SK-N-SH (cell line): ENCODE measurements around the gene PRR22. TPM values are rescaled to one million over a fixed set of nuclear protein-coding genes. Genes with fewer than 3 reads are reported as not detected.

Experiments
- CTCF ChIA-PET: fragments of 300-600, 350-600 bp; formaldehyde crosslinking; extraction: SDS; loops from one replicate; lab custom pipeline; 2021; lab: Yijun Ruan, JAX
- POLR2A ChIA-PET: fragments of 350-600 bp; sonication (Branson Sonifier 250); formaldehyde crosslinking; extraction: SDS; loops from one replicate; lab custom pipeline; 2020; ENCODE audit warnings: antibody characterized with exemption, inconsistent platforms; lab: Yijun Ruan, JAX
- DNase-seq: peaks from one replicate; pipeline ENCODE4 v3.0.0; 2012
- H2AFZ ChIP-seq: fragments of 200-600 bp; sonication (generic); 2 replicates; pipeline ENCODE4 v1.8.1; 2016; ENCODE audit warnings: antibody characterized with exemption, mild to moderate bottlenecking, low read depth
- H3F3A ChIP-seq: fragments of 200-600 bp; sonication (generic); replicated peaks from 2 replicates; pipeline ENCODE3; 2016; ENCODE audit warnings: antibody characterized with exemption, mild to moderate bottlenecking; ENCODE audit not compliant: insufficient read depth
- H3K27ac ChIP-seq, 2 experiments: fragments of 200-500 bp in 1 of 2; fragments of 200-600 bp in 1 of 2; sonication (Bioruptor generic) in 1 of 2; sonication (generic), shearing (Covaris generic) in 1 of 2; 2 replicates each; pipeline versions ENCODE4 v1.5.1 to v1.6.1; 2014 to 2016; ENCODE audit warnings: low read depth in 2 of 2, inconsistent platforms in 1 of 2, low read length in 1 of 2, mild to moderate bottlenecking in 1 of 2, mixed read lengths in 1 of 2
- H3K27me3 ChIP-seq: fragments of 200-600 bp; sonication (generic), shearing (Covaris generic); 2 replicates; pipeline ENCODE4 v1.6.1; 2016; ENCODE audit warnings: mixed run types; ENCODE audit not compliant: insufficient read depth
- H3K36me3 ChIP-seq, 2 experiments: fragments of 200-500 bp in 1 of 2; fragments of 200-600 bp in 1 of 2; sonication (Bioruptor generic) in 1 of 2; sonication (generic) in 1 of 2; replicated peaks in 1 of 2; 2 replicates each; pipeline versions ENCODE3 to v1.5.1; 2014 to 2016; ENCODE audit warnings: low read length in 1 of 2, mild to moderate bottlenecking in 1 of 2; ENCODE audit not compliant: insufficient read depth in 2 of 2, control insufficient read depth in 1 of 2
- H3K4me1 ChIP-seq, 2 experiments: fragments of 200-500 bp in 1 of 2; fragments of 200-600 bp in 1 of 2; sonication (Bioruptor generic) in 1 of 2; sonication (generic), shearing (Covaris generic) in 1 of 2; 2 replicates each; pipeline versions ENCODE4 v1.5.1 to v1.6.1; 2014 to 2016; ENCODE audit warnings: low read depth in 1 of 2, low read length in 1 of 2, mixed run types in 1 of 2; ENCODE audit not compliant: insufficient read depth in 2 of 2, control insufficient read depth in 1 of 2
- H3K4me2 ChIP-seq: fragments of 200-600 bp; sonication (generic), shearing (Covaris generic); 2 replicates; pipeline ENCODE4 v1.6.1; 2017; ENCODE audit warnings: mixed run types
- H3K4me3 ChIP-seq, 2 experiments: fragments of 200-500 bp in 1 of 2; fragments of 200-600 bp in 1 of 2; sonication (Bioruptor generic) in 1 of 2; sonication (generic), shearing (Covaris generic) in 1 of 2; 2 replicates each; pipeline versions ENCODE4 v1.5.1 to v1.8.1; 2014 to 2016; ENCODE audit warnings: low read depth in 2 of 2, inconsistent platforms in 1 of 2, low read length in 1 of 2, mild to moderate bottlenecking in 1 of 2, mixed read lengths in 1 of 2, moderate library complexity in 1 of 2
- H3K79me2 ChIP-seq: fragments of 200-600 bp; sonication (generic); 2 replicates; pipeline ENCODE4 v1.8.1; 2017; ENCODE audit warnings: mild to moderate bottlenecking; ENCODE audit not compliant: insufficient read depth
- H3K9ac ChIP-seq: fragments of 200-600 bp; sonication (generic); 2 replicates; pipeline ENCODE4 v1.6.1; 2017; ENCODE audit warnings: mixed run types
- H3K9me2 ChIP-seq: fragments of 200-600 bp; sonication (generic); 2 replicates; pipeline ENCODE4 v1.6.1; 2017; ENCODE audit warnings: mixed run types
- H3K9me3 ChIP-seq: fragments of 200-600 bp; sonication (generic); 2 replicates; pipeline ENCODE4 v1.6.1; 2017; ENCODE audit warnings: mixed run types, mild to moderate bottlenecking, moderate library complexity
- H4K20me1 ChIP-seq: fragments of 200-600 bp; sonication (generic); 2 replicates; pipeline ENCODE4 v1.6.1; 2017; ENCODE audit warnings: mild to moderate bottlenecking, mixed run types; ENCODE audit not compliant: insufficient read depth
- EP300 ChIP-seq, 2 experiments: IDR thresholded peaks; 2 replicates each; pipeline versions ENCODE4 v1.4.0 to v1.6.1; 2012; ENCODE audit warnings: borderline replicate concordance in 1 of 2, low read depth in 1 of 2, low read length in 1 of 2
- EZH2phosphoT487 ChIP-seq: fragments of 200-600 bp; sonication (generic); IDR thresholded peaks from 2 replicates; pipeline ENCODE4 v1.6.1; 2017; ENCODE audit warnings: low read depth, mixed run types, mild to moderate bottlenecking, antibody characterized with exemption, moderate library complexity, borderline replicate concordance
- FOSL2 ChIP-seq: IDR thresholded peaks from 2 replicates; pipeline ENCODE4 v1.4.0; 2012; ENCODE audit warnings: low read depth, mild to moderate bottlenecking, moderate library complexity, borderline replicate concordance
- FOXJ3 ChIP-seq: sonication (generic); formaldehyde crosslinking; IDR thresholded peaks from 2 replicates; pipeline ENCODE4 v1.5.1; 2020; ENCODE audit warnings: mild to moderate bottlenecking, missing genetic modification reagents
- FOXM1 ChIP-seq: IDR thresholded peaks from 2 replicates; pipeline ENCODE4 v1.4.0; 2012; ENCODE audit warnings: low read depth, mild to moderate bottlenecking
- GABPA ChIP-seq: IDR thresholded peaks from 2 replicates; pipeline ENCODE4 v1.4.0; 2012; ENCODE audit warnings: low read depth, mild to moderate bottlenecking
- GATA2 ChIP-seq: sonication (generic); formaldehyde crosslinking; IDR thresholded peaks from 2 replicates; pipeline ENCODE4 v1.5.0; 2020; ENCODE audit warnings: mild to moderate bottlenecking, missing genetic modification reagents
- IRF3 ChIP-seq: fragments of 150-350 bp; IDR thresholded peaks from 2 replicates; pipeline ENCODE4 v1.6.1; 2016; ENCODE audit warnings: mild to moderate bottlenecking, low read depth, low read length
- MXI1 ChIP-seq: IDR thresholded peaks from 2 replicates; pipeline ENCODE4 v1.6.1; 2012; ENCODE audit warnings: mild to moderate bottlenecking, low read depth, low read length, improper control_type of control experiment
- NFIC ChIP-seq: IDR thresholded peaks from 2 replicates; pipeline ENCODE4 v1.4.0; 2012; ENCODE audit warnings: borderline replicate concordance
- PBX3 ChIP-seq: IDR thresholded peaks from 2 replicates; pipeline ENCODE4; 2012
- RCOR1 ChIP-seq: fragments of 150-350 bp; IDR thresholded peaks from 2 replicates; pipeline ENCODE4 v1.6.1; 2017; ENCODE audit warnings: antibody characterized with exemption, low read length
- RFX5 ChIP-seq: IDR thresholded peaks from 2 replicates; pipeline ENCODE4 v1.6.1; 2012; ENCODE audit warnings: mild to moderate bottlenecking, improper control_type of control experiment, low read length
- TCF12 ChIP-seq: IDR thresholded peaks from 2 replicates; pipeline ENCODE4 v1.4.0; 2012
- WGBS: methylation state at CpG from one replicate; pipeline ENCODE4 v1.1.6; 2017; ENCODE audit warnings: low lambda C conversion rate; 5-methylcytosine and 5-hydroxymethylcytosine counted together
- polyA plus RNA-seq, 3 experiments: library from polyadenylated mRNA; depleted of rRNA; stranded (reverse); fragments of >200 nt; gene quantifications; 2 replicates each; pipeline ENCODE4 v1.2.3, GENCODE V29; 2012

The PRR22 gene
- polyA plus RNA-seq, 1 of the 3 experiments (the other 2 are of a cell fraction): 0.82 TPM

GRCh38 chr19:5786593-5787408 is 2.3 kb upstream of the PRR22 start (continued):
- no peak for TF ChIP-seq FOXM1
- no peak for TF ChIP-seq GABPA
- TF ChIP-seq IRF3: no peak
- TF ChIP-seq FOSL2: no peak
- TF ChIP-seq NFIC: no peak
- TF ChIP-seq RCOR1: no peak
- no peak for TF ChIP-seq FOXJ3 (CRISPR knock-in tag)

DNA sequence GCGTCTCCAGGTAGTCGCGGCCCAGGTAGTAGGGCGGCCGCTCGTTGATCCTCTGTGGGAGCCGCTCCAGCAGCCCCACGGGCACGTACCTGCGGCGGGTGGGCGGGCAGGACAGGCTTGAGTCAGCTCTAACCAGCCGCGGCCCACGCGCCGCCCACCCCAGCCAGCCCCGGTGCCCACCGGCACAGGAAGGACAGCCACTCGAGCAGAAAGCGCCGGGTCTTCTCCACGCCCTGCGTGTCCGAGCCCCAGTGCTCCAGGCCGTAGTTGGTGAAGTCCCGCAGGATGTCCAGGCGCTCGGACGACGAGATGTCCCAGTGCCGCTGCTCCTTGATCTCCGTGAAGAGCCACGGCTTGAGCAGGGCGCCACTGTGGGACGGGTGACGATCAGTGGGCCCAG is 877 bp upstream of the PRR22 start:
- Histone ChIP-seq H3K4me1 (peaks cover 0 to 8% of the 10 kb centered on the region in 2 experiments; a peak in 1 of 4 replicates), H3F3A (no peaks in the 10 kb centered on the region), H4K20me1 (0 out of 2 replicates have a peak, but pooled peaks cover 5% of the 10 kb centered on the region), H3K36me3 (peaks cover 0 to 47% of the 10 kb centered on the region in 2 experiments), H3K9me2 (no peaks in the 10 kb centered on the region), H3K27ac (no peak overlapping the region), H3K79me2 (peaks cover 8% of the 10 kb centered on the region; the same call in 1 of the 2 replicates), H3K9me3 (no peaks in the 10 kb centered on the region), H3K9ac (no peak overlapping the region), H3K4me3 (no peak overlapping the region), H3K4me2 (no peak overlapping the region), H2AFZ (no peak overlapping the region), H3K27me3 (no peaks in the 10 kb centered on the region)
- ChIA-PET POLR2A (no interaction called here), CTCF (interaction anchor here (0.8 to 1.5 kb wide), 4 partner anchors 9 to 17 kb away, joined by 3 to 6 read pairs (median 3); no protein-coding TSS in a partner anchor)
- no peak for DNase-seq
- WGBS: 87% methylated on average over 4 of the region's 37 CpGs
- TF ChIP-seq EP300 (IDR thresholded peaks at IDR 0.05; ENCODE audit: borderline replicate concordance in 1 of 2, low read depth in 1 of 2, low read length in 1 of 2): no peak
- no peak for TF ChIP-seq TCF12
- no peak for TF ChIP-seq GATA2

GRCh38 chr19:5782945-5783919 is 1.3 kb downstream of the PRR22 start:
- H3K79me2 ChIP-seq: no peaks in the 10 kb centered on the region
- ChIA-PET POLR2A (interaction anchor here (1.4 kb wide), 1 partner anchor 15 kb away, joined by 4 read pairs; no protein-coding TSS in a partner anchor), CTCF (interaction anchor here (0.9 to 4.7 kb wide), 6 partner anchors 9 to 240 kb away, joined by 3 to 17 read pairs (median 4); no protein-coding TSS in a partner anchor)
- no peaks in the 10 kb centered on the region for H3K9me2 ChIP-seq
- no peak overlapping the region for H3K4me2 ChIP-seq
- peak; percentile 25 for DNase-seq
- H3K4me1 ChIP-seq: no peaks in the 10 kb centered on the region
- 93% methylated on average over 24 of the region's 48 CpGs for WGBS
- peaks cover 0 to 31% of the 10 kb centered on the region in 2 experiments for H3K36me3 ChIP-seq
- H3K27ac ChIP-seq: no peak overlapping the region
- H4K20me1 ChIP-seq: no peaks in the 10 kb centered on the region
- H3K4me3 ChIP-seq: no peak overlapping the region
- TF ChIP-seq PBX3 (no peak), RFX5 (no peak), EZH2phosphoT487 (no peak), NFIC (no peak), TCF12 (no peak), MXI1 (no peak)
- H2AFZ ChIP-seq: no peak overlapping the region
- H3K9me3 ChIP-seq: no peaks in the 10 kb centered on the region
- H3K27me3 ChIP-seq: no peaks in the 10 kb centered on the region
- no peaks in the 10 kb centered on the region for H3F3A ChIP-seq
- H3K9ac ChIP-seq: no peak overlapping the region
